T-helper 17 cell (primary cell): Measurements from ENCODE around the gene RPTOR. TPM values are rescaled to one million over a fixed set of nuclear protein-coding genes. Genes with fewer than 3 reads are reported as not detected.
A peak's percentile ranks its signal among the peaks of the same experiment; 100 is the strongest.

Source experiments
- ATAC-seq: fragments of 150-1000 bp; cut with Tn5 transposase; 2 replicates; pipeline ENCODE4 v1.10.0; 2021; ENCODE audit warnings: mild to moderate bottlenecking, moderate library complexity
- DNase-seq, 3 donors: peaks; one replicate each; pipeline versions ENCODE4 v3.0.0 to v3.0.0-alpha.2; 2020 to 2021
- H3K9me3 ChIP-seq: one replicate; pipeline ENCODE4 v1.7.0; 2013; ENCODE audit warnings: low read length, mild to moderate bottlenecking; ENCODE audit not compliant: control insufficient read depth, poor library complexity, severe bottlenecking
- H3K27ac Mint-ChIP-seq: one replicate; pipeline ENCODE4 v1.8.0; 2022; ENCODE audit warnings: mild to moderate bottlenecking, moderate library complexity, mixed read lengths
- H3K27me3 Mint-ChIP-seq: one replicate; pipeline ENCODE4 v1.8.0; 2022; ENCODE audit warnings: mixed read lengths
- H3K36me3 Mint-ChIP-seq: one replicate; pipeline ENCODE4 v1.8.0; 2022; ENCODE audit warnings: low read depth, mixed read lengths
- H3K4me1 Mint-ChIP-seq: one replicate; pipeline ENCODE4 v1.8.0; 2022; ENCODE audit warnings: mild to moderate bottlenecking, mixed read lengths
- H3K4me3 Mint-ChIP-seq: one replicate; pipeline ENCODE4 v1.8.0; 2022; ENCODE audit warnings: mild to moderate bottlenecking, moderate library complexity, mixed read lengths
- total RNA-seq, 4 donors: library from RNA in 2 of 4; stranded (reverse) in 2 of 4; gene quantifications; one replicate each; pipeline ENCODE4 v1.2.3 and lab custom pipeline; 2022 to 2026

Gene RPTOR
- total RNA-seq, 2 donors from 2014 or later = 55.1 to 61.5 TPM

- Mint-ChIP-seq H3K27me3 (no peaks in the 10 kb centered on the region), H3K4me1 (peaks cover 23% of the 10 kb centered on the region), H3K4me3 (no peak overlapping the region), H3K27ac (peak overlapping the region; percentile 86), H3K36me3 (no peaks in the 10 kb centered on the region)
- ATAC-seq (no peak), DNase-seq (no peak)
- H3K9me3 ChIP-seq = no peaks in the 10 kb centered on the region
Measured at GRCh38 chr17:80902197-80902962, 357.7 kb downstream of the RPTOR start.

DNA sequence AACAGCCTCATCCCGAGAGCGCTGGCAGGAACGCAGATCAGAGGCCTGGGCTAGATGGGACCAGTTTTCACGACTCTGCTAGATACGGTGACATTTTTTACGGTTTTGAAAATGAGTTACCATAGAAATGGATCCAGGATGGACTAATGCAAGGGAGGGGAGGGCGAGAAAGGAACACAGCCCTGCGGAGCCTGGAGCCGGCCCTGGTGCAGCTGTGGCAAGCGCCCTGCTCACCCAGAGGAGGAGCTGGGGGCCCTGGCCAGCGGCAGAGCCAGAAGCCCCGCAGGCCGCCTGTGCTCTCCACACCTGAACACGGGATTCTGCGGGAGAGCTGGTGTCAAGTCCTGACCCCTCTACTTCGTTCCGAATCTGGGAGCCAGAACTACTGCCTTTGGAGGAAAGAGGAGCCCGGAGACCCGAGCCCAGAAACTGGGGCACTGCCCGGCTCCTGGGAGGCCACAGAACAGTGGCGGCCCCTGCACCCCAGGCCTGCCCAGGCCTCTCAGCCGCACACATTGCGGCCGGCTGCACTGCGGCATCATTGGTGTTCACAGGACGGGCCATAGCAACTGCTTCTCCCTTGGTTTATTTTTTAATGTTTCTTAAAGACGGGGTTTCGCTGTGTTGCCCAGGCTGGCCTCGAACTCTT lies 358.4 kb downstream of the RPTOR start:
- no peak for ATAC-seq
- Mint-ChIP-seq H3K4me3 (no peak overlapping the region), H3K4me1 (peaks cover 25% of the 10 kb centered on the region), H3K27ac (no peak overlapping the region), H3K27me3 (no peaks in the 10 kb centered on the region), H3K36me3 (peaks cover 3% of the 10 kb centered on the region)
- no peaks in the 10 kb centered on the region for H3K9me3 ChIP-seq
- no peak for DNase-seq

DNA sequence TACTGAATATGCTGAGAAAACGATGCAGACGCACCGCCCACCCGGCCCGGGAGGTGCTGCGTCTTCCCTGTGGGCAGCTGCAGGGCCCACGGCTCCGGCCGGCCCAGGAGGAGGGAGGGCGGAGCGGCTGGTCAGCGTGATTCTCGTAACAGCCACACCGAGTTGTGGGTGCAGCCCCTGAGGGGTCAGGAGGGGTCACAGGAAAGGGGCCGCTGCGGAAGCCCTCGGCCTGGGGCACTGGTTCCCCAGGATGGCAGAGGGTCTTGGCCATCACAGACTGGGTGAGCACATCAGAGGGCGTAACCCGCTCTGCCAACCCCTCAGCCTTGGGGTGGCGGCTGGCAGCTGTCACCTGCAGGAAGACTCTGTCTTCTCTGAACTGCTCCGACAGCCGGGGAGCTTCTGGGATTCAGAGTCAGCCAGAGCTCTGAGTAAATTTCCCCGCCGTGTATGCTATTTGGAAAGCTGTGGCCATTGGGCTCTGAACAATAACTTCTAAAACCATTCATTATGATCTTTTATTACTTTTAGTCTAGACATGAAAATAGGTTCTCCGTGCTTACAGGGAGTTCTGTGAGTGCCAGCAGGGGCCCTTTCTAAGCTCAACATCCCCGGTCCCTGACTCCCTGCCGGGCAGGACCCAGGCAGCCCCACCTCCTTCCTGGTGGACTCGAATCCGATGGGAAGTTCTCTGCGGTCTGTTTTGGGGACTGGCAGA lies 359.6 kb downstream of the RPTOR start:
- ATAC-seq = no peak
- Mint-ChIP-seq H3K36me3 (peaks cover 3% of the 10 kb centered on the region), H3K4me3 (no peak overlapping the region), H3K27me3 (no peaks in the 10 kb centered on the region), H3K4me1 (peaks cover 24% of the 10 kb centered on the region), H3K27ac (no peak overlapping the region)
- DNase-seq = no peak
- no peaks in the 10 kb centered on the region for H3K9me3 ChIP-seq

GRCh38 chr17:80905586-80906230 lies 361.1 kb downstream of the RPTOR start:
- ATAC-seq (no peak), DNase-seq (no peak)
- no peak overlapping the region for H3K4me3 Mint-ChIP-seq
- H3K27me3 Mint-ChIP-seq = no peaks in the 10 kb centered on the region
- no peaks in the 10 kb centered on the region for H3K9me3 ChIP-seq
- H3K4me1 Mint-ChIP-seq = peaks cover 23% of the 10 kb centered on the region
- H3K27ac Mint-ChIP-seq = no peak overlapping the region
- peaks cover 10% of the 10 kb centered on the region for H3K36me3 Mint-ChIP-seq

- H3K9me3 ChIP-seq = no peaks in the 10 kb centered on the region
- no peak for ATAC-seq
- no peak overlapping the region for H3K4me3 Mint-ChIP-seq
- H3K36me3 Mint-ChIP-seq = peaks cover 10% of the 10 kb centered on the region
- peaks cover 15% of the 10 kb centered on the region for H3K4me1 Mint-ChIP-seq
- H3K27ac Mint-ChIP-seq = peak overlapping the region; percentile 74
- no peak for DNase-seq
- no peaks in the 10 kb centered on the region for H3K27me3 Mint-ChIP-seq
Measured at GRCh38 chr17:80906364-80907259, 362.0 kb downstream of the RPTOR start.

GRCh38 chr17:80907281-80907680 lies 362.6 kb downstream of the RPTOR start:
- H3K4me1 Mint-ChIP-seq = peaks cover 11% of the 10 kb centered on the region
- H3K27me3 Mint-ChIP-seq = no peaks in the 10 kb centered on the region
- ATAC-seq = no peak
- no peak overlapping the region for H3K4me3 Mint-ChIP-seq
- no peaks in the 10 kb centered on the region for H3K9me3 ChIP-seq
- DNase-seq = no peak
- H3K36me3 Mint-ChIP-seq = peaks cover 10% of the 10 kb centered on the region
- H3K27ac Mint-ChIP-seq = peak overlapping the region; percentile 74

GRCh38 chr17:80908211-80908610 lies 363.6 kb downstream of the RPTOR start:
- Mint-ChIP-seq H3K4me1 (peaks cover 11% of the 10 kb centered on the region), H3K36me3 (peaks cover 10% of the 10 kb centered on the region), H3K27ac (no peak overlapping the region), H3K4me3 (no peak overlapping the region), H3K27me3 (no peaks in the 10 kb centered on the region)
- DNase-seq = no peak
- H3K9me3 ChIP-seq = no peaks in the 10 kb centered on the region
- no peak for ATAC-seq

- Mint-ChIP-seq H3K36me3 (peaks cover 10% of the 10 kb centered on the region), H3K27me3 (no peaks in the 10 kb centered on the region), H3K4me1 (peaks cover 11% of the 10 kb centered on the region), H3K27ac (no peak overlapping the region), H3K4me3 (no peak overlapping the region)
- ATAC-seq (no peak), DNase-seq (no peak)
- no peaks in the 10 kb centered on the region for H3K9me3 ChIP-seq
Measured at GRCh38 chr17:80908776-80909175, 364.1 kb downstream of the RPTOR start.

GRCh38 chr17:80909635-80910034 lies 365.0 kb downstream of the RPTOR start:
- no peak for ATAC-seq
- Mint-ChIP-seq H3K4me1 (peaks cover 13% of the 10 kb centered on the region), H3K4me3 (no peak overlapping the region), H3K27me3 (no peaks in the 10 kb centered on the region), H3K36me3 (peaks cover 10% of the 10 kb centered on the region), H3K27ac (peak overlapping the region; percentile 51)
- no peaks in the 10 kb centered on the region for H3K9me3 ChIP-seq
- no peak for DNase-seq

- peaks cover 10% of the 10 kb centered on the region for H3K36me3 Mint-ChIP-seq
- DNase-seq (no peak), ATAC-seq (no peak)
- H3K4me3 Mint-ChIP-seq = no peak overlapping the region
- peaks cover 13% of the 10 kb centered on the region for H3K4me1 Mint-ChIP-seq
- H3K27me3 Mint-ChIP-seq = no peaks in the 10 kb centered on the region
- no peaks in the 10 kb centered on the region for H3K9me3 ChIP-seq
- H3K27ac Mint-ChIP-seq = peak overlapping the region; percentile 51
Measured at GRCh38 chr17:80910043-80910442, 365.4 kb downstream of the RPTOR start.

DNA sequence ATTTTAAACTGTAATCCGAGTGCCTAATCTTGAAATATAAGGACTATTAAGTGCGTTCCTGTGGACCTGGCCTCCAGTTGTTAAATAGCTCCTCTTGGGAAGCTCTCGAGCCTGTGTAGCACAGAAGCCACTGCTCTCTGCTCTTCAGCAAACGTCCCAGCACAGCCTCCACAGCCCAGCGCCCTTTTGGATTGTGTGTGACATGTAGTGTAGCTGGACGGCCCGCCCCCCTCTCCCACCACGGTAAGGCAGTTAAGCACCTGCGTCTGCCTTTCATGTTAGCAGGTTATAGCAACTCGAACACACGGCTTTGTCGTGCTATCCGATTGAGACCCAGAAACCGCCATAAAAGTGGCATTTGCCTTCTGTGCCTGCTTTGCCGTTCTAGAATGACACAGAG lies 367.8 kb downstream of the RPTOR start:
- Mint-ChIP-seq H3K4me1 (peaks cover 12% of the 10 kb centered on the region), H3K36me3 (peaks cover 10% of the 10 kb centered on the region), H3K27me3 (no peaks in the 10 kb centered on the region), H3K4me3 (no peak overlapping the region), H3K27ac (no peak overlapping the region)
- H3K9me3 ChIP-seq = no peaks in the 10 kb centered on the region
- ATAC-seq (no peak), DNase-seq (no peak)

DNA sequence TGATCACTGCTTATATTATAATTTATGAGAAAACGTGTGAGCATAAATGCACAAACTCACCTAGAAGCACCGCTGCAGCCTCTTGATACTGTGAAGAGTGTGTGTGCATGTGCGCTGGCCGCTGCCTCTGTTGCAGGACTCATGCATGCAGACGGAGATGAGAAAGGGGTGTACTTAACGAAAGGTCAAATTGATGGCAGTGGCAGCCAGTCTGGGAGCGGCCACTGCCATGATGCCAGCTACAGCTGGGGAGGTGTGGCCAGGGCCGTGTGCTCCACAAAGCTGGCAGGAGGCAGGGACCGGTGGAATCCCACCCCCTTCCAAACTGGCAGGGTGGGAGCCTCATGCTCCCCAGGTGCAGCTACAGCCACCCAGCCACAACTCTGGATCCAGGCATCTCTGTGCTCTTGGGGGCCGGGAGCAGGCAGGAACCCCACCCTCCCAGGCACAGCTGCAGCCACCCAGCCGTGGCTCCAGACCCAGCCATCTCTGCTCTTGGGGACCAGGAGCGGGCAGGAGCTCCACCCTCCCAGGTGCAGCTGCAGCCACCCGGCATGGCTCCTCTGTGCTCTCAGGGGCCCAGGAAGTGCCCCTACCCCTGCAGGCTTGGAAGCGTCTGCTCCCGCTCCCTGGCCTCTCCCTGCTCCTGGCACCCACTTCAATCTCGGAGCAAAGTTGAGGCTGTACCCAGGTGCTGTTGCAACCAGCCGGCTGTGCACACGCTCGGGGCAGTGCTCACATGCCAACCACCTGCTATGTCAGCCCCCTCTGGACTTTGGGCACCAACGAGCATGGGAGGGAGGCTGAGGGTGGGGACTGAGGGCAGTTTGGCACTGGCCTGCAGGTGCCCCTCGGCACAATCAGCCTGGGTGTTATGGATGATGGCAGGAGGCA lies 369.5 kb downstream of the RPTOR start:
- Mint-ChIP-seq H3K27ac (no peak overlapping the region), H3K36me3 (peaks cover 7% of the 10 kb centered on the region), H3K27me3 (no peaks in the 10 kb centered on the region), H3K4me3 (no peak overlapping the region), H3K4me1 (peaks cover 10% of the 10 kb centered on the region)
- ATAC-seq = no peak
- no peaks in the 10 kb centered on the region for H3K9me3 ChIP-seq
- no peak for DNase-seq
